HG02938 (cell line): ENCODE results near the gene SELENOP.
"Not testable (repeated sequence)": the region's sequence is repeated elsewhere in the genome, so short reads cannot be mapped to it uniquely, and the experiment has no call there.

Experiments used
- ATAC-seq: cut with Tn5 transposase; IDR thresholded peaks from one replicate; pipeline ENCODE4 v1.9.1; 2021; ENCODE audit warnings: mild to moderate bottlenecking, moderate library complexity; ENCODE audit not compliant: unreplicated experiment

The SELENOP gene, protein sequence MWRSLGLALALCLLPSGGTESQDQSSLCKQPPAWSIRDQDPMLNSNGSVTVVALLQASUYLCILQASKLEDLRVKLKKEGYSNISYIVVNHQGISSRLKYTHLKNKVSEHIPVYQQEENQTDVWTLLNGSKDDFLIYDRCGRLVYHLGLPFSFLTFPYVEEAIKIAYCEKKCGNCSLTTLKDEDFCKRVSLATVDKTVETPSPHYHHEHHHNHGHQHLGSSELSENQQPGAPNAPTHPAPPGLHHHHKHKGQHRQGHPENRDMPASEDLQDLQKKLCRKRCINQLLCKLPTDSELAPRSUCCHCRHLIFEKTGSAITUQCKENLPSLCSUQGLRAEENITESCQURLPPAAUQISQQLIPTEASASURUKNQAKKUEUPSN

DNA sequence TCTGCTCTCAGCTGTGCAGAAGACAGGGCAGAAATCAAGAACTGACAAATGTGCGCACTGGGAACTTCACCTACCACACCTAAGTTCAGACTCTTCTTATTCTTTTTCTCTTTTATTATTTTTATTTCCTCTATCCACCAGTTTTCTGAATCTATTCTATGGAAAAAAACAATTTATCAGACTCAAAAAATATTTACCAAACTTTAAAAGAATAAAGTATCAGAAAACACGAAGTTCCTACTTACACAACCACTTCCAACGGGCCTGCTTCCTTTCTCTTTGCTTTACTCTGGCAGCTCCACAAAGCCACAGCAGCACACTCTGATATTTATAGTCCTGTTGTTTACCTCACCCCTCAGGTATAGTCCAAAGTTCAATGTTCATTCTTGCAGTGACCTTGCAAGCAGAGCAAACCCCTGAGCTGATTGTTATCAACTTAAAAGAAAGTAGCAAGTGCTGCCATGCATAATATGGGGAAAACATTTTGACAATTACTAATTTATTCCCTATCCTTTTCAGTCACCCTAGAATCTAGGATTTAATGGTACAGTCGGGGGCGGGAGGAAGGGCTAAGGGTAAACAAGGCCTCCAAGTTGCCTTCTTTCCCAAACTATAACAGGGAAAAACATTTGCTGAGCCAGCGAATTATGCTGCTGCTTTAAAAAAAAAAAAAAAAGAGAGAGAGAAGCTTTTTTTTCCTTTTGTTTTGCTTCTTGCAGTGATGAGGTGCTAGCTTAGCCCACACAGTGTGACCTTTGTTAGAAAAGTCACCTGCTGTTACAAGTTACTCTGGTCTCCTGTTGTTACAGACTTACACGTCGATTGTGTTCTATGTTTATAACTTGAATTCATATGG lies at the start of gene SELENOP:
Gene SELENOP, minus strand, starts transcription at position 302 of the 856 bp plus-strand sequence. CDS start 3,539 bp downstream, outside the sequence.
- no peak for ATAC-seq

DNA sequence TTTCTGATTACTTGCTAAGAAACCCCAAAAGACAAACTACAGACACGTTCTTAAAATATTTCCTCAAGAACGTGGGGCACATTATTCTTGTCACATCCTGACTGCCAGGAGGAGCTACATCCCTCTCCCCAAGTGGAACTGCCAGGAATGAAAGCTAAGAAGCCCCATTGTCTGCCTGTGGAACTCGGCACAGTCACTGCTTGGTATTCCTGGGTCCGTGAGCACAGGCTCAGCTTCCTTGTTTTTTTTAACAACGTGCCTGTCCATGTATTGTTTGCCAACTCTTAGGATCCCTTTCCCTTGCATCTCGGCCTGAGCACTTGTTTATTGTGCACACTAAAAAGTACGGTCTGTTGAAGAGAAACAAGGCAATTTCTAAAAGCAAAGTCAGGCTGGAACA lies 47.0 kb upstream of the SELENOP start:
- ATAC-seq: no peak

DNA sequence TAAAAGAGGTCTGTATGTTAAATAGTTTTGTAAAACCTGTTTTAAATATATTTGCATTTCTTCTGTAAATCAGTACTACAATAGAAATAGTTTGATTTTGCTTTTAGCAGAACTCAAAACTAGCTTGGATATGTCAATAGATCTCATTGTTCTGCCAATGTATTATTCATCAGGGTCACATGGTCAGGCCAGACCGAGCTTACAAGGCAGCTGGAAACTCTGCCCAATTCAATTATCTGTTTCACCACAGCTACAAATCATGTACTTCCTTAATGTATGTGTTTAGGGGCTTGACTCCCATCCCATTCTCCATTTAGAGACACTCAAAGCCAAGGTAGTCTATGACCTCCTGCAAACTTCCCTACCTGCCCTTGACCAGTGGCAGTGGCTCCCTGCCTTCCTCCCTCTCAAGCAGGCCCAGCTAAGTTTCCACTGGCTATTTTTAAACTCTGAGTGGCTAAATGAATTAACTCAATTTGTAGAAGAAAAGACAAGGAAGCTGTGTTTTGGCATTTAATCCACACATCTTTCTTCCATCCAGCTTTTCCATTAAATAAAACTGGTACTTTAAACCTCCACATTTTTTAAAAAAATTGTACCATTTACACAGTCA lies 46.4 kb upstream of the SELENOP start:
- ATAC-seq: no peak

DNA sequence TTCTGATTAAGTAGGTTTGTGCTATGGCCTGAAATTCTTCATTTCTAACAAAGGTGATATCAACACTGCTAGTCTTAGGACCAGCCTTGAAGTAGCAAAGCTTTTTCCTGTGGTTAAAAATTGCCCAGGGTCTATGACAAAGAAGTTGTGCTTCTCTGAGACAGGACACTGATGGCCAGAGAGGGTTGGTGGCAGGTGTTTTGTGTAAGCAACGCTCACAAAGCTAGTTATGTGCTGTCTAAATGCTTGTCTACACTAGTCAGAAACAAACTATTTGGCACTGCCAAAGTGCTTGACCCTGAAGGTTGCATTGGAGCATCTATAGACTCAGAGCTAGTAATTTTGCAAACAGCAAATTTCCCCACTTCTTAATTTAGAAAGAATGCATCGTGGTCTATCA lies 44.1 kb upstream of the SELENOP start:
- no peak for ATAC-seq

DNA sequence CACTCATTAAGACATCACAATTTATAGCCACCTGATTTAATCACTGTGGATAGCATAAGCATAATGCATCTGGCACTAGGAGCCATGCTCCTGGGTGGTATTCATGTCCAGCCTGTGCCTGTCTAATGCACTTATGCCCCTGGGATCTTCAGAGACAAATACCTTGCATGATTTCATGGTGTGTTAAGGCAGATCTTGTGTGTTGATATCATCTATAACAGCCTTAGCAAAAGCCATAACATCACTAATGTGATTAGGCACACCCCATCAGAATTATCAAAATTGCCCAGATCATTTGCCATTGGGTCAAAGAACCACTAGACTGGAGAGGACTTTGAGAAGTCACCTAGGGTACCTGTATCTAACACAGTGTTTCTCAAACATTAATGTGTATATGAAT lies 43.7 kb upstream of the SELENOP start:
- no peak for ATAC-seq

DNA sequence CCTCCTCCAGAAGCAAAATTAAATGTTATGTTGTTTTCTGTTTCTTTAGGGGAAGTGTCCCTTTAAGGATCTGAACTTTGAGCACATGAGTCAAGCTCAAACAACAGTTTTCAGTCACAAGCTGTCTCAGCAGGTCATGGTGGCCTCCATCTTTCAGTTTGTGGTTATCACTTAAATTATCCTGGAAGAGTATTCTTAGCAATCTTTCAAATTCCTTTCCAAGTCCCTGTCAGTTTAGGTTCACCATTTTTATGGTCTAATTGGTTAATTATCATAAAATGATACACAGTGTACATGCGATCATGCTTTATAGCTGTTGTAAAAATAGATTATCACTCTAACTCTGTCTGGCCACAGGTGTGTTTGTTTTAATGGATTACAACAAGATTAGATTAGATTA lies 43.1 kb upstream of the SELENOP start:
- ATAC-seq: no peak

DNA sequence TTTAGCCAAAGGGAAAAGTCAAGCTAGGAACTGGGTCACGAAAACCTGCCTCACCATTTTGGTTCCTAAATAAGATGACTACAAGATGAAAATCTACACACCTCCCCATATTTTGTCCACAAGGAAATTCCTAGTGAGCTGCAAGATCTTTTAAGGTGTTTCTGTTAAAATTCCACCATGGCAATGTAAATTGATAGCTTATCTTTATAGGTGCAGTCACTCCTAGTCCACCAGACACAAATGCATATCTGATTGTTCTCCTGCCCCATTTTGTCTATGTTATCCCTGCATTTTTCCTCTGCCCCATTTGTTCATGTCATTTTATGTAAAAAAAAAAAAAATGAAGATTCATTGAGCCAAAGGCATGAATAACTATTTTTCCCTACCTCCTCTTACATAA lies 41.1 kb upstream of the SELENOP start:
- no peak for ATAC-seq

DNA sequence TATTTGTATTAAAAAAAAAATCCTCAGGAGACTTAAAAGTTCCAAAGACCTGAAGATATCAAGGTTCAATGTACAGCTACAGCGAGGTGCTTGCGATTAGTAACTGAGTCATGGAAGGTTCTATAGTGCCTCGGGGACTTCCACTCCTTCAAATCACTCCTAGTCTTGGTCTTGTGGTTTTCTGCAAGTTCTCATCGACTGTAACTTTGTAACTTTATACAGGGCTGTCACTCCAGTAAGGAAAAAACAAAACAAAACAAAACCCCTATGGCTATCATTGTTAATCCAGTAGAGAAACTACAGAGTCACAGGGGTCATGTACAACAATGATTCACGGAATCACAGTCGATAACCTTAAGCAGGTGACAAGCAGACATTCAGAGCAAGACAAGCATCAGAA lies 39.8 kb upstream of the SELENOP start:
- ATAC-seq: no peak

DNA sequence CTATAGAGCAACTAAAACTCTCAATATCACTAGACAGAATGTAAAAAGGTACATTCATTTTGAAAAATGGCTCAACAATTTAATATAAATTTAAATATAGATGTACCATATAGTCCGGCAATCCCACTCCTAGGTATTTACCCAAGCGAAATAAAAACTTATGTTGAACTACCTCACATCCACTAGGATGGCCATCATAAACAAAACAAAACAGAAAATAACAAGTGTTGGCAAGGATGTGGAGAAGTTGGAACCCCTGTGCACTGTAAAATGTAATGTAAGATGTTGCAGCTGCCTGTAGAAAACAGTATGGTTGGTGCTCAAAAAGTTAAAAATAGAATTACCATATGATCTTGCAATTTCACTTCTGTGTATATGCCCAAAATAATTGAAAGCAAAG lies 36.9 kb upstream of the SELENOP start:
- no peak for ATAC-seq

DNA sequence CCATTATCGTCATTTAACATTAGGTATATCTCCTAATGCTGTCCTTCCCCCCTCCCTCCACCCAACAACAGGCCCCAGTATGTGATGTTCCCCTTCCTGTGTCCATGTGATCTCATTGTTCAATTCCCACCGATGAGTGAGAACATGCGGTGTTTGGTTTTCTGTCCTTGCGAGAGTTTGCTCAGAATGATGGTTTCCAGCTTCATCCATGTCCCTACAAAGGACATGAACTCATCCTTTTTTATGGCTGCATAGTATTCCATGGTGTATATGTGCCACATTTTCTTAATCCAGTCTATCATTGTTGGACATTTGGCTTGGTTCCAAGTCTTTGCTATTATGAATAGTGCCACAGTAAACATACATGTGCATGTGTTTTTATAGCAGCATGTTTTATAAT lies 32.7 kb upstream of the SELENOP start:
- not testable (repeated sequence) for ATAC-seq

DNA sequence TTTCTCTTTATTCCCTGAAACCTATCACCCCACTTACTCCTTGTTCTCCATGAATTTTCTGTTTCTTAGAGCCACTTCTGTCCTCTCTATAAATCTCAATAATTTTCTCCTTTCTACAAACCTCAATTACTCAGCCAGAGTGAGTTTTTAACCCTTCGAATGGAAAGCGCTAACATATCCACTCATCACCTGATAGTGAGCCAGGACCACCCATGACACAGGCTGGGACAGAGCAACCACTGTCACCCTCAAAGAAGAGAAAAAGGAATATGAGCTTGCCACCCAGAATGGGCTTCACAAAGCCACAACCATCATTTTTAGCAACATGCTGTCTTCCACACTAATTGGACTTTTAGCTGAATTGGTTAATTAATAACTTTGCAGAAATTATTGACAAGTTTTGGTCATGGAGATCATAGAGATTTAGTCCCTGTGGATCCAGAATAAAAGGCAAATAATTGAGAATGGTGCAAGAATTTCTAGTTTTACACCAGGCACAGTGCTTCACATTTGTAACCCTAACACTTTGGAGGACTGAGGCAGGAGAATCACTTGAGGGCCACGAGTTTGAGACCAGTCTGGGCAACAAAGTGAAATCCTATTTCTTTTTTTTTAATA lies 32.1 kb upstream of the SELENOP start:
- ATAC-seq: no peak

DNA sequence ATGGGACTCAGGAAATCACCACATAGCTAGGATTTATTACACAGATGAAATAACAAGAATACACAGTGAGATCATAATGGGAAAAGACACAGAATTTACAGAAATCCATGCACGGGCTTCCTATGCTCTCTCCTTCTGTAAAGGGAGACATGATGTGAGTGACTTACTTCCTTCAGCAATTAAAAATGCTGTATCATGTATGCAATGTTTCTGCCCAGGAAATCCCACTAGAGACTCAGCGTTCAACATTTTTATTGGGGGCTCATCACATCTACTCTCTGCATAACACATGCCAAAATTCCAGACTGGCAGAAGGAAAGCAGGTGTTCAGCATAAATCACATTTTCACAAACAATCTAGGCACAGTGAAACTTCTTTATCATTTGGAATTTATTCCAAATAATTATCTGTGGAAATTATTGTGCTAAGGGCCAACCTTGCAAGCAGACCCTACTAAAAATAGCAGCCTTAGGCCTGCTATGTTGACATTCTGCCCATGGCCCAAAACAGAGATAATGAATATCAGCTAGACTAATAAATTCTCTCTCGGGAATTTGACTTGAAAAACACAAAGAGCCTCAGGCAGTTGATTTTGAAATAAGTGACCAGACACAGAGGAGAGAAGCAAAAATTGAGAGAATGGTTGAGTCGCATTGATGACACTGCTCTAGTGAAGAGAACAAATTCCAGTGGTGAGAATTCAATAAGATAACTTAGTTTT lies 31.4 kb upstream of the SELENOP start:
- no peak for ATAC-seq

DNA sequence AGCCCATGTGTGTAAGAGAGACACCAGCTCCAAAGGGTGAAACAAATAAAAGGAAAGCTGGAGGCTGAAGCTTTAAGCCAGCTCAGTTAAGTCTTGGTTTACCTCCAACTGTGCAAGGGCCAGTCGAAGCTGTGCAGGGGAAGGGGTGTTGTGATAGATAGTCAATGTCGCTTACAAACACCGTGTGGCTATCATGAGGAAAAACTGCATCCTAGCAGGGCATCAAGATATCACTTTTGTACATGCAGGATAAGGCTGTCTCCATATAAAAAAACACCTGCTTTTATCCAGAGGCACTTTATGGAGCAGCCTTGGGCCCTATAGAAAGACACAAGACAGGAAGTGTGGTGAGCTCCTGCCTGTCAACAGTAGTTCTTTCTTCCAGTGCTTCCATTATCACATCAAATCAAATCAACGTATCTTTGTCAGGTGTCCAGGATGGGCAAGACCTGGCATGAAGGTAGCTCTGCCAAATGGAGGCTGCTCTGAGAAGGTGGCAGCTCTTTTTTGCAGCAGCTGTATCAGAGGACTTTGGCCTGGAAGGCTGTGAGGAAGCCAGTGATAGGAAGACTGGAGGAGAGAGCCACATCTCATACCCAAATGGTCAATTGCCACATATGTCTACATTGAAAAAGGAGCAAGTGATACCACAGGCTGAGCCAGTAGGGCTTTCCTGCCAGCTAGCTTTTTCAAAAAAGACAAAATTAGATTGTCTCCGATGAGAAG lies 29.3 kb upstream of the SELENOP start:
- ATAC-seq: no peak

DNA sequence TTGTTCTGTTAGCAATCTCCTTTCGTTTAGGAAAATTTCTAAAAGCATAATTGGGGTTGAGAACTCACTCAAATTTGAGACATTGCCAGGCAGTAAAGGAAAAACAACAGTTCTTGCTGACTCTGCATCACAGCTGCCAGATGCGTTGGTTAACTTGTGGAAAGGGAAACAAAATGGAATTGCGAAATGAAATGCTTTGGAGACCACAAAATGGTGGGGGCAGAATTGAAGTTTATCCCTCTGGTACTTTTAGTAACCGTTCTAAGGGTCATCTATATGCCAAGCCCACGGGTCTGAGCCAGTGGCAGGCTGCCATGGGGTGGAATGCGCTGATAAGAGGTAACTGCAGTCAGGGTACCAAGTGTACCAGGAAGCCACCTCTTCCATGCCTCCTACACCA lies 28.6 kb upstream of the SELENOP start:
- ATAC-seq: no peak

DNA sequence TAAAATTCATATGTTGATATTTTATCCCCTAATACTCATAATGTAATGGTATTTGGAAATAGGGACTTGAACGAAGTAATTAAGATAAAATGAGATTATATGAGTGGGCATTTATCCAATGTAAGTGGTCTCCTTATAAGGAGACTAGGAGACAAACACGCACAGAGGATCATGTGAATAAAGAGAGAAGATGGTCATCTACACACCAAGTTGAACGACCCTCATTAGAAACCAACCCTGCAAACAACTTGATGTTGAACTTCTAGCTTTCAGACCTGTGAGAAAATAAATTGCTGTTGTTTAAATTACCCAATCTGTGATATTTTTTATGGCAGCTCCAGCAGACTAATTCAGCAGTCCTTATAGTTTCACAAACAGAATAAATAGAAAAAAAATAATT lies 27.5 kb upstream of the SELENOP start:
- no peak for ATAC-seq

DNA sequence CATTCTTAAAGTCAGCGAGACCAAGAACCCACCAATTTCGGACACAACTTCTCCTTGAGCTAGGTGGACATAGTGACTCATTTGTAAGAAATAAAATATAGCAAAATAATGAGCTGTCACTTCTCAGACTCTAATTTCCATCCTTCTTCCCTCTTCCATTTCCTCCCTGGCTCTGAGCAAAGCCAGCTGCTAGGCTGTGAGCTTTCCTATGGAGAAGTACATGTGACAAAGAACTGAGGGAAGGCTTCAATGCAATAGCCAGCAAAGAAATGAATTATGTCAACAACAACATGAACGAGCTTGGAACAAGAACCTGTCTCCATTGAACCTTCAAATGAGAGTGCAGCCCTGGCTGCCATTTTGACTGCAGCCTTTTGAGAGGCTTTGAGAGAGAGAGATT lies 25.9 kb upstream of the SELENOP start:
- ATAC-seq: no peak

DNA sequence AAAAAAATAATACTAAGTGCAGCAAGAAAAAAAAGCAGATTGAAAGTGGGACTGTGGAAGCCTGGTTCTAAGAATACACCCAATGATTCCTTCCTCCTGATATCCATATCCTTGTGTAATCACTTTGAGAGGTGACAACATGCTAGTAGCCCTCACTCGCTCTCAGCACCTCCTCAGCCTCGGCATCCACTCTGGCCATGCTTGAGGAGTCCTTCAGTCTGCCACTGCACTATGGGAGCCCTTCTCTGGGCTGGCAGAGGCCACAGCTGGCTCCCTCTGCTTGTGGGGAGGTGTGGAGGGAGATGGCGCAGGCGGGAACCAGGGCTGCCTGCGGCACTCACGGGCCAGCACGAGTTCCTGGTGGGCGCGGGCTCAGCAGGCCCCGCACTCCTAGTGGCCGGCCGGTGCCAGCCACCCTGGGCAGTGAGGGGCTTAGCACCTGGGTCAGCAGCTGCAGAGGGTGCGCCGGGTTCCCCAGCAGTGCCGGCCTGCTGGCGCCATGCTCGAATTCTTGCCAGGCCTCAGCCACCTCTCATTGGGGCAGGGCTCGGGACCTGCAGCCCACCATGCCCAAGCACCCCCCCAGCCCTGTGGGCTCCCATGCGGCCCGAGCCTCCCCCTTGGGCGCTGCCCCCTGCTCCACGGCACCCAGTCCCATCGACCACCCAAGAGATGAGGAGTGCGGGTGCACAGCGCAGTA lies 24.5 kb upstream of the SELENOP start:
- no peak for ATAC-seq

DNA sequence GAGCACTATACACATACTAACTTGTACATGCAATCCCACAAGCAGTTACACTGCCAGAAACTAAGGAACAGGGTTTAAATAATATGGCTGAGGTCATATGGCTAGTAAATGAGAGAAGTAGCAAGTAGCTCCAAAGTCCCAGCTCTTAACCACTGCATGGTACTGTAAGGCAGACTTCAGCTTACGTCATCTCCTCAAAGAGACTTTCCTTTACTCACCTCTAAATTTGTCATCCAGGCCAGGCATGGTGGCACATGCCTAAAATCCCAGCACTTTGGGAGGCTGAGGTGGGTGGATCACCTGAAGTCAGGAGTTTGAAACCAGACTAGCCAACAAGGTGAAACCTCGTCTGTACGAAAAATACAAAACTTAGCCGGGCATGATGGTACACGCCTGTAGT lies 20.4 kb upstream of the SELENOP start:
- no peak for ATAC-seq

DNA sequence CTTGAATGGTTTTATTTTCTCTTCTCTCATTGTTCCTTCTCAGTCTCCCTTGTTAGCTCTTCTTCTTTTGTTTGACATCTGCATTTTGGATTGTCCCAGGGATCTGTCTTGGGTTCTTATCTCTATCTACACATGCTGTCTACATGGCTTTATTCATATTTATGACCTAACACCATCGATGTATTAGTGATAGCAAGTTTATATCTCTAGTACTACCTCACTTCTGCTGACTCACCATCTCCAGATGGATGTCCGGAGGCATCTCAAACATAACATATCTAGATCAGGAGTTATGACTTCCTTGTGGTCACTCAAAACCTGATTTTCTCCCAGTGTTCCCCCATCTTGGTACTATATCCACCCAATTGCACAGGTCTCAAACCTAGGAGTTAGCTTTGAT lies 19.2 kb upstream of the SELENOP start:
- ATAC-seq: no peak
